Left lung (tissue), 10 donors: ENCODE results near the gene ADSS2. TPM values are rescaled to one million over a fixed set of nuclear protein-coding genes. Genes with fewer than 3 reads are reported as not detected.

Experiments used
- ATAC-seq: fragments of 200-7000 bp; cut with Tn5 transposase; one replicate; pipeline ENCODE4 v1.9.1; 2020; ENCODE audit warnings: moderate library complexity
- DNase-seq, 4 donors: peaks; one replicate each; pipeline ENCODE4 v3.0.0-alpha.2; 2013 to 2020
- H3K27ac ChIP-seq, 2 donors: fragments of 200-600 bp; sonication (generic) in 1 of 2; one replicate each; pipeline versions ENCODE4 v1.5.0 to v1.8.0; 2020 to 2021
- H3K27me3 ChIP-seq, 2 donors: fragments of 200-600 bp; sonication (generic) in 1 of 2; one replicate each; pipeline versions ENCODE4 v1.5.0 to v1.8.0; 2020 to 2021
- H3K36me3 ChIP-seq, 2 donors: fragments of 200-600 bp; sonication (generic) in 1 of 2; one replicate each; pipeline versions ENCODE4 v1.5.0 to v1.8.0; 2020 to 2021
- H3K4me1 ChIP-seq, 2 donors: fragments of 200-600 bp; one replicate each; pipeline ENCODE4 v1.8.0; 2021
- H3K4me3 ChIP-seq, 2 donors: fragments of 200-600 bp; sonication (generic) in 1 of 2; one replicate each; pipeline versions ENCODE4 v1.5.0 to v1.8.0; 2020 to 2021; ENCODE audit warnings: mild to moderate bottlenecking in 1 of 2
- H3K9me3 ChIP-seq, 2 donors: fragments of 200-600 bp; sonication (generic) in 1 of 2; one replicate each; pipeline versions ENCODE4 v1.5.0 to v1.8.0; 2020 to 2021
- intact Hi-C, 2 donors: fragments of 100-400 bp; cut with DNase I; formaldehyde crosslinking; loops; one replicate each; pipeline versions ENCODE4 v1.11.2 to v1.14.2; 2022
- polyA plus RNA-seq, 6 donors: library from polyadenylated mRNA; unstranded; fragments of 120-200 nt; gene quantifications; one replicate each; pipeline ENCODE4 v1.2.1, GENCODE V29; 2013; ENCODE audit not compliant: insufficient read length in 6 of 6
- total RNA-seq, 2 donors: library from RNA; stranded (reverse); fragmentation: NEBNext Ultra II Directional; extraction: Animal tissue kit (Norgen Biotek cat#: 25700); gene quantifications; one replicate each; pipeline ENCODE4 v1.2.1, GENCODE V29; 2021
- TF ChIP-seq, protein P1 (sequence below), 2 donors: fragments of 200-600 bp; sonication (generic) in 1 of 2; IDR thresholded peaks; one replicate each; pipeline versions ENCODE4 v1.5.0 to v1.8.0; 2021; ENCODE audit warnings: antibody characterized with exemption in 2 of 2
- donor health status: DM: no; HTN: yes; CAD: no.
- donor health status: DM: no; HTN: no; CAD: no.

Gene ADSS2
- total and polyA plus RNA-seq, 8 donors, result 37.2 to 57.5 (median 52.1) TPM

DNA sequence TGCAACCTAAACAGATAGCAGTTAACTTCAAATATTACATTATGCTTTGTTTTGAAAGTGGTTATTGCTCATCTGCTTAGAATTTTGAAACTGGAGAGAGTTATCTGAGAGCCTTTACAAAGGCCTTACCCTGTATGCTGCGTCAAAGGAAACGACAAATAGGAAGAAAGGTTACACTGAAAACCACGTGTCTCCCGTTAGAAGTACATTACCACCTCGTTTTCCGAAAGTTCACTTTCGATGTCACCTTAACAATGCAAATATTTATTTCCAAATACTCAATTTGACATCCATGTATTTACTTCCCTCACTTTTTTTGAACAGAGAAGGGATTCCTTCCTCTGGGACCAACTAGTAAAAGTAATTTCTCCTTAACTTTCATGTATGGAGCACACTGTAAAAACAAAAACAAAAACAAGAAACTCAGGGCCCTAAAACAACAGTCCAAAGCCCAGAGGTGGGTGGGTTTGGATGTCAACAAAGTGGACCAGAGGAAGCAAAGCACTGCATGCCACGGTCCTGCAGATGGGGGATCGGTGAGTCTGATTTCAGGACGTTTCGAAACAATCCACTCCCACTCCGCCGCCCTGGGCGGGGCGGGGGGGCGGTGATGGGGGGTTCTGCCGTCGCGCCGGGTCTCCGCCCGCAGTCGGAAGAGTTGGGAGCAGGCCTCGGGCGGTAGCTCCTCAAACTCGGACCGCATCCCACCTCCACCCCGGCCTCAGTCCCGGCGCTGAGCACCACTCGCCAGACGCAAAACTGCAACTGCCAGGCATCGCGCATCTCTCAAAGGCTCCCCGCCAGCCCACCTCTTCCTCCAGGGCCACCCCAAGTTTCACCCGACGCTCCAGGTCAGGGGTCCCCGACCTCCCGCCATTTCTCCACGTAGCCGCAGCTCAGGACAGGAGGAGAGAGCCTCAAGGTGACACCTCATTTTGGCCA is 841 bp downstream of the ADSS2 start:
- Histone ChIP-seq H3K36me3 (no peaks in the 10 kb centered on the region), H3K9me3 (no peaks in the 10 kb centered on the region), H3K27ac (peak overlapping the region; percentile 96 to 97), H3K4me3 (peak overlapping the region; percentile 75 to 94), H3K4me1 (peaks cover 6 to 54% of the 10 kb centered on the region in 2 donors), H3K27me3 (no peaks in the 10 kb centered on the region)
- ATAC-seq (peak; percentile 44), DNase-seq (peak; percentile 40 to 88 (median 56))
- TF ChIP-seq, protein P1, sequence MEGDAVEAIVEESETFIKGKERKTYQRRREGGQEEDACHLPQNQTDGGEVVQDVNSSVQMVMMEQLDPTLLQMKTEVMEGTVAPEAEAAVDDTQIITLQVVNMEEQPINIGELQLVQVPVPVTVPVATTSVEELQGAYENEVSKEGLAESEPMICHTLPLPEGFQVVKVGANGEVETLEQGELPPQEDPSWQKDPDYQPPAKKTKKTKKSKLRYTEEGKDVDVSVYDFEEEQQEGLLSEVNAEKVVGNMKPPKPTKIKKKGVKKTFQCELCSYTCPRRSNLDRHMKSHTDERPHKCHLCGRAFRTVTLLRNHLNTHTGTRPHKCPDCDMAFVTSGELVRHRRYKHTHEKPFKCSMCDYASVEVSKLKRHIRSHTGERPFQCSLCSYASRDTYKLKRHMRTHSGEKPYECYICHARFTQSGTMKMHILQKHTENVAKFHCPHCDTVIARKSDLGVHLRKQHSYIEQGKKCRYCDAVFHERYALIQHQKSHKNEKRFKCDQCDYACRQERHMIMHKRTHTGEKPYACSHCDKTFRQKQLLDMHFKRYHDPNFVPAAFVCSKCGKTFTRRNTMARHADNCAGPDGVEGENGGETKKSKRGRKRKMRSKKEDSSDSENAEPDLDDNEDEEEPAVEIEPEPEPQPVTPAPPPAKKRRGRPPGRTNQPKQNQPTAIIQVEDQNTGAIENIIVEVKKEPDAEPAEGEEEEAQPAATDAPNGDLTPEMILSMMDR (IDR thresholded peaks at IDR 0.05), result no peak
- intact Hi-C loops, result no loop called here

DNA sequence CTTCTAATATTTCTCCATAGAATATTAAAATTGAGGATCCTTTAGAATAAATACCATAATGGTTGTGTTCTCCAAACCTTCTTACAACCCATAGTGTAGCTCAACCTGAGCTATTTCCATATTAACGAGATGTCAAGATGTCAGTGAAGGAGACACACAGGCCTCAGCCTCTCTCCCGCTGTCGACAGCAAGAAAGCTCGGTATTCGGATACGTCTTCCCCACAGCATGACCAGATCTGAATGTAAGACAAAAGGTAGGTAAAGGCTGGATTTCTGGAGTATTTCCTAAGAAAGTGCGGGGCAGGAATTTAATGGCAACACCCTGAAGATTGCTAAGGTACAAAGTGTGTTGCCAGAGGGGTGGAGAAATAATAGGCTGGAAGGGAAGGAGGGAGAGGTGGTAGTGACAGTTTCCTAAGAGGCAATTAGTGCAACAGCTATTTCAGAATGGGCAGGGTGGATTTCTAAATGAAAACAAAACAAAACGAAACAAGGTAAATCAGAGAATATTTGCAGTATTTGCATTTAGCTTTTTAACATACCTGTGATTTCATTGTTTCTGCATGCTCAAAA is 1.7 kb downstream of the ADSS2 start:
- H3K27ac ChIP-seq, result peak overlapping the region; percentile 96 to 97
- TF ChIP-seq, protein P1 (IDR thresholded peaks at IDR 0.05), result no peak
- intact Hi-C loops, result no loop called here

DNA sequence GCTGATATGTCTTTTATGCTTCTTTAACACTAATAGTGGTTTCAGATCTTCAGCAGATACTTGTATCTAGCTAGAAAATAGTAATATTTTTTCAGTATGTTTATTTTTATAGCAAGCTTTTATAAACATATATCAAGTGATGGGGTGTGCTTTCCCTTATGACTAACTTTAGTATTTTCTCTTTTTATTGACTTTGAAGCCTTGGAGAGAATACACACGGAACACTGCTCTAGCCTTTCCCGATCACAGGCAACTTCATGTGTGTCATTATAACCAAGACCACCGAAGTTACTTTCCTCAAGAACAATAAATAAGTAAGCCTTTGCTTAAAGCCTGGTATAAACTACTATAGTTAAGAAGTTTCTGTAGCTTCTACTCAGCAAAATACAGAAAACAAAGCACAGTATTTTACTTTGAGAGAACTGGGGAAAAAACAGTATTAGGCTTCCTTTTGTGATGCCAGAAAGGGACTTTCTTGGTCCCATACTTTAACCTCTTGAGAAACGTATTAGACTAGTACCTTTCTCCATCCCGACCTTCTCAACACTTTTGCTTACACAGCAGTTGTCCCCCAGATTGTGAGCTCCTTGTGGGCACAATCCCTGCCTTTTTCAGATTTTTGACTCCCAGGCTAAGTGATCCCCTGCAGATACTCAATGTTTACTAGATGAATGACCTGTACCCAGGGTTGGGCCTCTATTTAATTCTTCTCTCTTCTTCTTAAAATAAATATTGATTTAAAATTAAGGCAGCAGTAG is 3.3 kb downstream of the ADSS2 start:
- DNase-seq (no peak), ATAC-seq (no peak)
- Histone ChIP-seq H3K9me3 (no peaks in the 10 kb centered on the region), H3K36me3 (peaks cover 0 to 5% of the 10 kb centered on the region in 2 donors), H3K27me3 (no peaks in the 10 kb centered on the region), H3K4me1 (peaks cover 6 to 69% of the 10 kb centered on the region in 2 donors), H3K4me3 (no peak overlapping the region), H3K27ac (peak overlapping the region in 1 of 2 donors; percentile 96)
- intact Hi-C loops, result no loop called here
- TF ChIP-seq, protein P1 (IDR thresholded peaks at IDR 0.05), result no peak

More for the DNA sequence above, 1.7 kb downstream of the ADSS2 start:
- peak overlapping the region; percentile 75 to 94 for H3K4me3 ChIP-seq
- H3K9me3 ChIP-seq, result no peaks in the 10 kb centered on the region
- peaks cover 6 to 62% of the 10 kb centered on the region in 2 donors for H3K4me1 ChIP-seq
- no peaks in the 10 kb centered on the region for H3K36me3 ChIP-seq
- DNase-seq (no peak), ATAC-seq (no peak)
- H3K27me3 ChIP-seq, result no peaks in the 10 kb centered on the region

DNA sequence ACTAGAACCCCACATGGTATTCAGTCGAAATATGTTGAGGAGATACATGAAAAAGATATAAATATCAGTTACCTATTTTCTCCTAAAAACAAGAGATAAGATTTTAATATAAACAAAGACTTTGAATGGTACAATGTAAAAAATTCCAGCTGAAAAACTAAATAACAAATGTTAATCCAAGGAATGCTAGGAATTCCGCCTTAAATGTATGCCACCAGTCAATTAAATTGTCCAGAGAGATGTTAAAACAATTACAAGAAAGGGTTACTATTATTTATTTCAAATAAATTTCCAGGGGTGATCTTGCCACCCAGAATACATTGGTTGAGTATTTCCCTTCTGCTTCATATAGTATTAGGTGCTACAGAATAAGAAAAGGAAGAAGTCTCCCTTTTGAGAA is 4.2 kb downstream of the ADSS2 start:
- peaks cover 4 to 65% of the 10 kb centered on the region in 2 donors for H3K4me1 ChIP-seq
- ATAC-seq, result no peak
- intact Hi-C loops, result no loop called here

More for the DNA sequence above, 4.2 kb downstream of the ADSS2 start:
- DNase-seq, result no peak
- no peak overlapping the region for H3K27ac ChIP-seq
- no peaks in the 10 kb centered on the region for H3K9me3 ChIP-seq
- peaks cover 0 to 5% of the 10 kb centered on the region in 2 donors for H3K36me3 ChIP-seq
- TF ChIP-seq, protein P1 (IDR thresholded peaks at IDR 0.05), result no peak
- no peaks in the 10 kb centered on the region for H3K27me3 ChIP-seq
- H3K4me3 ChIP-seq, result no peak overlapping the region
